ENCODE data around the gene SLK.

SLK gene

GRCh38 chr10:104054430-104054829, 87.5 kb downstream of the SLK start:
- DNase-seq (ENCODE audit: low read depth), result no peak

- DNase-seq (ENCODE audit: low read depth), result no peak
These were observed 89.8 kb downstream of the SLK start for GRCh38 chr10:104056619-104057273.

- DNase-seq (ENCODE audit: low read depth), result no peak
These were observed 90.8 kb downstream of the SLK start for GRCh38 chr10:104057717-104058116.

- no peak for DNase-seq (ENCODE audit: low read depth)
These were observed 92.4 kb downstream of the SLK start for GRCh38 chr10:104059364-104059763.

- no peak for DNase-seq (ENCODE audit: low read depth)
These were observed 94.3 kb downstream of the SLK start for GRCh38 chr10:104061196-104061595.

GRCh38 chr10:104065748-104066147, 98.8 kb downstream of the SLK start:
- DNase-seq (ENCODE audit: low read depth), result no peak

GRCh38 chr10:104066945-104067344, 100.0 kb downstream of the SLK start:
- no peak for DNase-seq (ENCODE audit: low read depth)

GRCh38 chr10:104067525-104067924, 100.6 kb downstream of the SLK start:
- no peak for DNase-seq (ENCODE audit: low read depth)

GRCh38 chr10:104069613-104070012, 102.7 kb downstream of the SLK start:
- no peak for DNase-seq (ENCODE audit: low read depth)

GRCh38 chr10:104072786-104073185, 105.8 kb downstream of the SLK start:
- DNase-seq (ENCODE audit: low read depth), result no peak

- DNase-seq (ENCODE audit: low read depth), result no peak
These were observed 107.6 kb downstream of the SLK start for GRCh38 chr10:104074505-104074904.

GRCh38 chr10:104076743-104077160, 109.8 kb downstream of the SLK start:
- no peak for DNase-seq (ENCODE audit: low read depth)

- no peak for DNase-seq (ENCODE audit: low read depth)
These were observed 110.3 kb downstream of the SLK start for GRCh38 chr10:104077247-104077646.

- no peak for DNase-seq (ENCODE audit: low read depth)
These were observed 110.8 kb downstream of the SLK start for GRCh38 chr10:104077663-104078151.

Data from stimulated activated CD8-positive, alpha-beta memory T cell treated with anti-CD3 and anti-CD28 coated beads, Interleukin-15, amount 100 ng/mL, for 24 hours (primary cell).